HG03097 (cell line): ENCODE measurements around the gene TRAPPC11.
"Not testable (repeated sequence)": the region's sequence is repeated elsewhere in the genome, so short reads cannot be mapped to it uniquely, and the experiment has no call there.

Source experiments
- ATAC-seq: cut with Tn5 transposase; IDR thresholded peaks from one replicate; pipeline ENCODE4 v1.9.1; 2021; ENCODE audit not compliant: unreplicated experiment, low FRiP score

The TRAPPC11 gene

GRCh38 chr4:183659029-183659871, at the start of gene TRAPPC11, which contains the start of gene RWDD4:
TSS of gene TRAPPC11 (plus strand) at chr4:183659293. CDS start at chr4:183663868, 4,575 bp downstream.
TSS of gene RWDD4 (minus strand) at chr4:183659185. CDS start at chr4:183658952, 233 bp downstream.
- peak; percentile 99 for ATAC-seq

DNA sequence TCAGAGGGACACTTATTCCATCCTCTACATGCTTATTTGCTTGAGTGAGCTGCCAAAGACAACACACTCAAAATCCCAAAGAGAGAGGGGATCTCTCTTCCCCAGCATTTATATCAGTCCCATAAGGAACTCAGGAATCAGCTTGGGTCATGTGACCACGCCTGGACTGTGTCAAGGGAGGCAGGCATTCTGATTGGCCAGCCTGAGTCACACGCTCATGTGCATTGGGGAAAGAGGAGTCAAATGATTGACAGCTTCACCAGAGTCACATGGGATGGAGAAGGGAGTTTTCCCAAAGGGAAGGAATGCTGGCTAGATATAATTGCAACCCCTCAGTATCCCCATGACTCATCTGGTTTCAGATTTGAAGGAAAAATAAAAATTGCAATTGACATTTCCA, 49.1 kb upstream of the TRAPPC11 start:
- ATAC-seq, result no peak

DNA sequence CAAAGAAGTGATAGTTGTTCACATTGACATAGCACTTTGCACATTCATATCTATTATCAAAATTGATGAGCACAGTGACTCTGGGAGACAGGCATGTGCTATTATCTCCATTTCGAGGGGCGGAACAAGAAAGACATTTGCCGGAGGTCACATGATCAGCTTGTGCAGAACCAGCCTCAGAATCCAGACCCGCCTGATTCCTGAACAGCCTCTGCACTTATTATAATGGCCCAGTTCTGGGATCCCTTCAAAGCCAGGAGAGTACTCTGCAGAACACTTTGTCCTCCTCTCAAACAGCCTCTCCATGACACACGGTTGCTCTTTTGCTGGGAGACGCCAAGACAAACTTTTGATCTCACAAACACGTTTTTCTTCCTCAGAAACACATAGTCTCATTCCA, 48.5 kb upstream of the TRAPPC11 start:
- no peak for ATAC-seq

DNA sequence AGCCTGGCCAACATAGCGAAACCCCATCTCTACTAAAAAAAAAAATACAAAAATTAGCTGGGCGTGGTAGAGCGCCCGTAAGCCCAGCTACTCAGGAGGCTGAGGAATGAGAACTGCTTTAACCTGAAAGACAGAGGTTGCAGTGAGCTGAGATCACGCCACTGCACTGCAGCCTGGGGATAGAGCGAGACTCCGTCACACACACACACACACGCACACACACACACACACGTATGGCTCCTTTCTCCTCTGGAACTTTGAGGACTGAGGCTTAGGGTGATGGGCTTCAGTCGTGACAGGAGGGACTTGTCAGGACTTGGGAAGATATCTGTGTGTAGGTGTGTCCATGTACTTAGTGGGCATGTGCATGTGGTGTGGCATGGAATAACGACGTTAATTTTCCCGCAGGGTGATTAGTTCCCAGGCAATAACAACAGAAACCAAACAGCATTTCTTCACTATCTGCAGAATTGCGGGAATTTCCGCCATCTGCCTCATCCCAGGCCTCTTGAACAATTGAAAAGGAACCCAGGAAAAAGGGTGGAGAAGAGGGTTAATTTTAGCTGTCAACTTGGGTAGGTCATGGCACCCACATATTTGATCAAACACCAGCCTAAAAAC, 47.8 kb upstream of the TRAPPC11 start:
- ATAC-seq, result no peak

DNA sequence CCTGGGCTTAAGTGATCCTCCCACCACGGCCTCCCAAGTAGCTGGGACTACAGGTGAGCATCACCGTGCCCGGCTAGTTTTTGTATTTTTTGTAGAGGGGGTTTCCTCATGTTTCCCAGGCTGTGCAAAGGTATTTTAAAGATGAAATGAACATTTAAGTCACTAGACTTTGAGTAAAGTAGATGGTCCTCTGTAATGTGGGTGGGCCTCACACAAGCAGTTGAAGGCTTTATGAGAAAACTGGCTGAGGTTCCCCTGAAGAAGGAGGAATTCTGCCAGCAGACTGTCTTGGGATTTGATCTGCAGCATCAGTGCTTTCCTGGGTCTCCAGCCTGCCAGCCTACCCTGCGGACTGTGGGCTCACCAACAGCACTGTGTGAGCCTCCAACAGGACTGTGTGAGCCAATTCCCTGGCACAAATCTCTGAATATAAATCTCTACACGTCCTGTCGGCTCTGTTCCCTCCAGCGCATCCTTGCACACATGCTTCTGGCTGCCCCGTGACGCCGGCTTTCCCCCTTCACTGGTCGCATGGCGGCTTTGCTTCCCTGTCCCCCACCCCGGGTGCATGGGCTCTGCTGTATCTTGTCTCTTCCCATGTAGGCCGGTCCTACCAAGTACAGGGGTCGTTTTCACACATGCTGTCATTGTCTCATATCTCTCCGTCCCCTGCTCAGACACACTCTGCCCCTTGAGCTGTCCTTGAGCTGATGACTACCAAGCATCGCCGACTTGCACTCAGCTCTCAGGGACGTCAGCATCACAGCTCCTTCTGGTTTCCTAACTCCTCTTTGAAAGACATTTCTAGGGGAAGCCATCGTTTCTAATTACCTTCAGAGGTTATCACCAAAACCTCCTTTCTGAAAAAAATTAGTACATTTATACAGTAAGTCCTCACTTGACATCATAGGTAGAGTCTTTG, 46.5 kb upstream of the TRAPPC11 start:
- ATAC-seq, result no peak

- no peak for ATAC-seq
Measured at GRCh38 chr4:183617075-183617474, 42.0 kb upstream of the TRAPPC11 start.

DNA sequence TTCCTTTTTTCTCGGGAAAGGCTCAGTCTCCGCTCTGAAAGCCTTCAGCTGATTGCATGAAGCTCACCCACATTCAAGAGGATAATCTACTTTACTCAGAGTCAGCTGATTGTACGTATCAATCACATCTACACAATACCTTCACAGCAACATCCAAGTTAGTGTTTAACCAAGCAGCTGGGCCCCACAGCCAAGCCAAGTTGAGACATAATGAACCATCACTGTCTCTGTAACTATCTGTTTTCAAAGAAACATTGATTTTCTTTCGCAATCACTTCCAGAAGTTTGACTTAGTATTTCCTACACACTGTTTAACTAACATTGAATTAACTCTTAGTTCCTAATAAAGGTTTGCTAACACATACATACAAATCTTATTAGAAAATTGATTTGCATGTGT, 40.4 kb upstream of the TRAPPC11 start:
- no peak for ATAC-seq

- no peak for ATAC-seq
Measured at GRCh38 chr4:183620421-183620820, 38.7 kb upstream of the TRAPPC11 start.

GRCh38 chr4:183621875-183622274, 37.2 kb upstream of the TRAPPC11 start:
- ATAC-seq, result no peak

GRCh38 chr4:183624548-183624947, 34.5 kb upstream of the TRAPPC11 start:
- ATAC-seq, result no peak

DNA sequence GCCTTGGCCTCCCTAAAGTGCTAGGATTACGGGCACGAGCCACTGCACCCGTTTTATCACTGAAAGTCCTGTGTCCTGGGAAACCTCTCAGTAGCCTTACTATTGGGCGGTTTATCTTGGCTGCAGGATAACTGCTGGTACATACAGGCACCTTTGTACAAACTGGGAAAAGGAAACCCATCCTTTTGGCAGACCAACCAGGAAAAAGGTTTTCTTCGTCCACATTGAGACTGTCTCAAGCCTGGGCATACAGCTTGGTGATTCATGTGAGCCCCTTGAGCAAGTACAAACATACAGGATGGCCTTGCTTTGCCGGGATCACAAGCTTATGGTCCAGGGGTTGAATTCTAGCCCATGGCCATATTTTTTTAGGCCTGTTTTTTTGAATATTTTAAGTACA, 32.9 kb upstream of the TRAPPC11 start:
- no peak for ATAC-seq

DNA sequence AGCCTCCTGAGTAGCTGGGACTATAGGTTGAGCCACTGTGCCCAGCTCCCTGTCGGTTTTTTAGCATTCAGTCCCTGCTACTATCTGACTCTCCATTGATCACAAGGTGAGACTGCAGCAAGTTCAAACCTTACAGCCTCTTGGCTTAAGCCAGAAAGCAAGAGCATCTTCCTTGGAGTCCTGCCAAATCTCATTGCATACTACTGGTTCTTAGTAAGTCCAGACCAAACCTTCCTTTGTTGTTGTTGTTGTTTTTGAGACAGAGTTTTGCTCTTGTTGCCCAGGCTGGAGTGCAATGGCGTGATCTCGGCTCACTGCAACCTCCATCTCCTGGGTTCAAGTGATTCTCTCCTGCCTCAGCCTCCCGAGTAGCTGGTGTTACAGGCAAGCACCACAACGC, 31.8 kb upstream of the TRAPPC11 start:
- ATAC-seq, result not testable (repeated sequence)

- ATAC-seq, result no peak
Measured at GRCh38 chr4:183627979-183628588, 31.0 kb upstream of the TRAPPC11 start.

DNA sequence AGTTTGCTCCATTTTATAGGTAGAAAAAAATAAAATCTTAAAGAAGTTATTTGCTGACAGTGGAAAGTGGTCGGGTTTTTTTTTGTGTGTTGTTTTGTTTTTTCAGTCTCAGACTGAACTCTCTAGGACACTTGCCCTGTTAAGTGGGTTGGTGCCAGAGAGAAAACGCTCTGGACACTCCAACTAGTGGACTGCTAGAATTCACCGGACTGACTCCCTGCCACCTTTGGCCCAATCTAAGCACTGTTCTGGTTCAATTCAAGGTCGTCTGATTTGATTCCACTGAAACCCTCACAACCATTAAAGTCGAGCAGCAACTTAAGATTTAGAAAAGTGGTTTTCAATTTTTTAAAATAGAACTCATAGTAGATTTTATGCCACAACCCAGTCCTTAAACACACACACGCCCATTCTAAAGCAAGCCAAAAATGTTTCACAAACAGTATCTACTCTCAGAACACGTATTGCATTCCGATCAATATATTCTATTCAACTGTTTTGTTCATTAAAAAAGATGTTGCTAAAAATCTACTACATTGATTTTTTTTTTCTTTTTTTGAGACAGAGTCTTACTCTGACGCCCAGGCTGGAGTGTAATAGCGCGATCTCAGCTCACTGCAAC, 27.4 kb upstream of the TRAPPC11 start:
- no peak for ATAC-seq

- ATAC-seq, result no peak
Measured at GRCh38 chr4:183632689-183633088, 26.4 kb upstream of the TRAPPC11 start.

DNA sequence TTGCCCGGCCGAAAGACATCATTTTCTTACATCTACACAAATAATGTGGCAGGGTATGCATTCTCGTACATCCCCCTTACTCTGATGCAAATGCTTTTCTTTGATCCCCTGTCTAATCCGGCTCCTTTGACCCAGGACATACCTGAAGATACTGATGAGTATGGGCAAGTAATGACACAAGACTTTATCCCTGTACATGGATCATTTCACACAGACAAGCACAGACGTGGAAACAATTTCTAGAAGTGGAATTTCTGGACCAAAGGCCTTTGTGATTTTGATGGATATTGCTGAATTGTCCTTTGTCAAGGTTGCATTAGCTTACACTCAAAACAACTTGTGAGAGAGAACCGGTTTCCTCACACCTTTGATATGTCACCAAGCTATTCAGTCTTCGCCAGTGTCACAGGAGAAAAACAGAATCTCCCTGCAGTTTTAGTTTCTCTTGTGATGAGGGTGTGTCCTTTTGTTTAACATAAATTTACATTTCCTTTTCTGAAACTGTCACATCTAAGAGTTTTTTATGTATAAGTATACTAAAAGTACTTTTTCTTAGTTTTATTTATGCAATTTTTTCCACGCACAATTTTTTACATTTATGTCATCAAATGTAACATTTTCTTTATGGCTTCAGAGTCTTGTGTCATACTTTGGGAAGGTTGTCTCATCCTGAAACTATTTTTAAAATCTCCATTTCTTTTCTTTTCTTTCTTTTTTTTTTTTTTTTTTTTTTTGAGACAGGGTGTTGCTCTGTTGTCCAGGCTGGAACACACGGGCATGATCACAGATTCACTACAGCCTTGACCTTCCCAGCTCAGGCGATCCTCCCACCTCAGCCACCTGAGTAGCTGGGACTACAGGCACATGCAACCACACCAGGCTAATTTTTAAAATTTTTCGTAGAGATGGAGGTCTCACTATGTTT, 25.4 kb upstream of the TRAPPC11 start:
- no peak for ATAC-seq

DNA sequence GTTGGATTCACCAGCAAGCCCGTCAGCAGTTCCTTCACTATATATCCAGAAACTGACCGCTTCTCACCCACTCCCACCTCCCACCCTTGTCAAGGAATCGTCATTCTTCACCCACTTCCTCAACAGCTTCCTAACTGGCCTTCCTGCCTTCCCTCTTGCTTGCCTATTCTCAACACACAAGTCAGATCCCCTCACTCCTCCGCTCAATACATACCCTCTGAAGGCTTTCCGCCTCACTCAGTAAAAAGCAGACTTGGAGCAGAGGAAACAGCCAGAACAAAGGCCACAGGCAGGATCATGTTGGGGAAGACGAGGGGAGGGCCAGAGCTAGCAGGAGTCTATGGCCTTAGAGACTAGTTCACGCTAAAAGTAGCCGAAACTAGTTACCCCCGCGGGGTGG, 23.8 kb upstream of the TRAPPC11 start:
- no peak for ATAC-seq

DNA sequence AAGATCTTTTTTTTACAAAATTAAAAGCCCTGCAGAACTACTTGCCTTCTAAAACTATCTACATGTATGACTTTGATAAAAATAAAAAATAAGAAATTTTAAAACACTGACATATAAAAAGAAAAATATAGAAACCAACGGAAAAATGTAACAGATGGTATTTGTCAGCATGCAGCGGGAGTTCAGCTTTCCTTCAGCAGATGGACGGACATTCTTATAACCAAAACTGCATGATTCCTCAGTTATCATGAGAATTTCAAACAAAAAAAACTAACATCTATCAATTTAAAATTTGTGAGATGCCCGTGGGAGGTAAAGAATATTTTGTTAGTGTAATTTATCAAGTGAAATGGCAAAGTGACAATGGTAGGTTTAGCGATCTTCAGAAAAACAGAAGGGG, 23.4 kb upstream of the TRAPPC11 start:
- ATAC-seq, result no peak

- no peak for ATAC-seq
Measured at GRCh38 chr4:183636503-183636902, 22.6 kb upstream of the TRAPPC11 start.
